ENCODE results near the gene NAA80. TPM values are rescaled to one million over a fixed set of nuclear protein-coding genes. Genes with fewer than 3 reads are reported as not detected.
A peak's percentile ranks its signal among the peaks of the same experiment; 100 is the strongest.
"Not testable (repeated sequence)": the region's sequence is repeated elsewhere in the genome, so short reads cannot be mapped to it uniquely, and the experiment has no call there.

NAA80 gene
- total RNA-seq, 1 donor from 2014 or later, result 10.1 TPM

GRCh38 chr3:50274371-50275104, 24.7 kb downstream of the NAA80 start:
- TF ChIP-seq CTCF (IDR thresholded peaks at IDR 0.05) (peak; percentile 95), EZH2 (IDR thresholded peaks at IDR 0.05) (no peak), EZH2phosphoT487 (IDR thresholded peaks at IDR 0.05) (peak; percentile 68)
- no peaks in the 10 kb centered on the region for H3K36me3 Mint-ChIP-seq
- Histone ChIP-seq H3K79me2 (ENCODE audit: low read depth) (no peaks in the 10 kb centered on the region), H3F3A (ENCODE audit: low read depth) (peaks cover 7% of the 10 kb centered on the region), H3K9me3 (ENCODE audit: low read depth) (no peaks in the 10 kb centered on the region), H3K4me2 (peak overlapping the region; percentile 88), H3K27me3 (peaks cover 59% of the 10 kb centered on the region), H3K4me1 (peaks cover 11% of the 10 kb centered on the region), H3K27ac (no peak overlapping the region), H2AFZ (replicated peaks) (no peak overlapping the region), H3K36me3 (no peaks in the 10 kb centered on the region), H3K4me3 (peak overlapping the region; percentile 48), H3K9ac (no peak overlapping the region), H4K20me1 (ENCODE audit: low read depth) (no peaks in the 10 kb centered on the region)
- no peaks in the 10 kb centered on the region for H3K9me3 Mint-ChIP-seq
- peak overlapping the region; percentile 73 for H3K4me3 Mint-ChIP-seq
- peak; percentile 86 for DNase-seq (ENCODE audit: low spot score)
- H3K4me1 Mint-ChIP-seq, result peaks cover 39% of the 10 kb centered on the region
- H3K27ac Mint-ChIP-seq, result peak overlapping the region; percentile 87
- H3K27me3 Mint-ChIP-seq (ENCODE audit: insufficient read depth, low read depth), result peaks cover 18% of the 10 kb centered on the region

GRCh38 chr3:50273689-50274065, 25.5 kb downstream of the NAA80 start:
- Histone ChIP-seq H3K9me3 (ENCODE audit: low read depth) (no peaks in the 10 kb centered on the region), H3K9ac (no peak overlapping the region), H3K27me3 (peaks cover 59% of the 10 kb centered on the region), H3K4me1 (peaks cover 20% of the 10 kb centered on the region), H3K36me3 (no peaks in the 10 kb centered on the region), H3K4me3 (no peak overlapping the region), H3K4me2 (no peak overlapping the region), H4K20me1 (ENCODE audit: low read depth) (no peaks in the 10 kb centered on the region), H3F3A (ENCODE audit: low read depth) (peaks cover 8% of the 10 kb centered on the region), H2AFZ (replicated peaks) (no peak overlapping the region), H3K79me2 (ENCODE audit: low read depth) (no peaks in the 10 kb centered on the region), H3K27ac (no peak overlapping the region)
- no peak for TF ChIP-seq EZH2phosphoT487 (IDR thresholded peaks at IDR 0.05)
- TF ChIP-seq CTCF (IDR thresholded peaks at IDR 0.05), result no peak
- TF ChIP-seq EZH2 (IDR thresholded peaks at IDR 0.05), result no peak
- peaks cover 44% of the 10 kb centered on the region for H3K4me1 Mint-ChIP-seq
- no peak for DNase-seq (ENCODE audit: low spot score)
- no peak overlapping the region for H3K4me3 Mint-ChIP-seq
- H3K36me3 Mint-ChIP-seq, result no peaks in the 10 kb centered on the region
- no peak overlapping the region for H3K27ac Mint-ChIP-seq
- peaks cover 20% of the 10 kb centered on the region for H3K27me3 Mint-ChIP-seq (ENCODE audit: insufficient read depth, low read depth)
- no peaks in the 10 kb centered on the region for H3K9me3 Mint-ChIP-seq

GRCh38 chr3:50272911-50273688, 26.1 kb downstream of the NAA80 start:
- H3K79me2 ChIP-seq (ENCODE audit: low read depth), result no peaks in the 10 kb centered on the region
- H3K27ac Mint-ChIP-seq, result peak overlapping the region; percentile 76
- peak overlapping the region; percentile 48 for H2AFZ ChIP-seq (replicated peaks)
- no peaks in the 10 kb centered on the region for H4K20me1 ChIP-seq (ENCODE audit: low read depth)
- H3K36me3 Mint-ChIP-seq, result no peaks in the 10 kb centered on the region
- H3K27ac ChIP-seq, result no peak overlapping the region
- H3K27me3 ChIP-seq, result peaks cover 54% of the 10 kb centered on the region
- peak; percentile 89 for DNase-seq (ENCODE audit: low spot score)
- no peak overlapping the region for H3K9ac ChIP-seq
- H3K4me2 ChIP-seq, result peak overlapping the region; percentile 66
- H3K9me3 Mint-ChIP-seq, result no peaks in the 10 kb centered on the region
- no peaks in the 10 kb centered on the region for H3K36me3 ChIP-seq
- H3K4me3 Mint-ChIP-seq, result peak overlapping the region; percentile 79
- H3K27me3 Mint-ChIP-seq (ENCODE audit: insufficient read depth, low read depth), result peaks cover 20% of the 10 kb centered on the region
- peak overlapping the region; percentile 31 for H3K4me3 ChIP-seq
- peaks cover 13% of the 10 kb centered on the region for H3F3A ChIP-seq (ENCODE audit: low read depth)
- H3K4me1 Mint-ChIP-seq, result peaks cover 50% of the 10 kb centered on the region
- TF ChIP-seq CTCF (IDR thresholded peaks at IDR 0.05), result peak; percentile 96
- TF ChIP-seq EZH2phosphoT487 (IDR thresholded peaks at IDR 0.05), result peak; percentile 54
- TF ChIP-seq EZH2 (IDR thresholded peaks at IDR 0.05), result no peak
- H3K9me3 ChIP-seq (ENCODE audit: low read depth), result no peaks in the 10 kb centered on the region
- H3K4me1 ChIP-seq, result peaks cover 25% of the 10 kb centered on the region

- H2AFZ ChIP-seq (replicated peaks); H3K9me3 Mint-ChIP-seq; H3K4me3 ChIP-seq; H3K79me2 ChIP-seq (ENCODE audit: low read depth); H3K4me2 ChIP-seq; H3K9ac ChIP-seq; H3K36me3 ChIP-seq; DNase-seq (ENCODE audit: low spot score); H3K36me3 Mint-ChIP-seq; H3K9me3 ChIP-seq (ENCODE audit: low read depth); H3K4me3 Mint-ChIP-seq; H3K27ac Mint-ChIP-seq; H4K20me1 ChIP-seq (ENCODE audit: low read depth); H3K27ac ChIP-seq: not testable (repeated sequence)
- Histone ChIP-seq H3K4me1 (peaks cover 31% of the 10 kb centered on the region), H3K27me3 (peaks cover 48% of the 10 kb centered on the region), H3F3A (ENCODE audit: low read depth) (peaks cover 14% of the 10 kb centered on the region)
- Mint-ChIP-seq H3K4me1 (peaks cover 54% of the 10 kb centered on the region), H3K27me3 (ENCODE audit: insufficient read depth, low read depth) (peaks cover 18% of the 10 kb centered on the region)
These were observed 26.7 kb downstream of the NAA80 start for GRCh38 chr3:50272538-50272910.
